Uterus (tissue), 4 donors: ENCODE measurements around the gene TIPARP. TPM values are rescaled to one million over a fixed set of nuclear protein-coding genes. Genes with fewer than 3 reads are reported as not detected.

Experiments used
- DNase-seq, 2 donors: peaks; one replicate each; pipeline ENCODE4 v3.0.0-alpha.2; 2019 to 2020
- H3K27ac ChIP-seq, 2 donors: fragments of 200-600 bp; sonication (generic); 1 replicate in 1 of 2; 2 replicates in 1 of 2; pipeline ENCODE4 v1.5.1; 2016 to 2018
- H3K27me3 ChIP-seq, 2 donors: fragments of 200-600 bp; sonication (generic); one replicate each; pipeline ENCODE4 v1.5.1; 2018 to 2019; ENCODE audit warnings: control low read depth in 1 of 2
- H3K36me3 ChIP-seq, 2 donors: fragments of 200-600 bp; sonication (generic); one replicate each; pipeline ENCODE4 v1.5.1; 2019; ENCODE audit warnings: control low read depth in 1 of 2
- H3K4me1 ChIP-seq, 2 donors: fragments of 200-600 bp; sonication (generic); one replicate each; pipeline ENCODE4 v1.5.1; 2018 to 2019; ENCODE audit warnings: control low read depth in 1 of 2
- H3K4me3 ChIP-seq, 2 donors: fragments of 200-600 bp; sonication (generic); 1 replicate in 1 of 2; 2 replicates in 1 of 2; pipeline ENCODE4 v1.5.1; 2018 to 2019; ENCODE audit warnings: mild to moderate bottlenecking in 1 of 2
- H3K9me3 ChIP-seq, 2 donors: fragments of 200-600 bp; sonication (generic); one replicate each; pipeline ENCODE4 v1.5.1; 2019; ENCODE audit warnings: control low read depth in 1 of 2
- CTCF ChIP-seq, 4 experiments: fragments of 200-600 bp in 2 of 4; fragments of 450-650 bp in 2 of 4; sonication (generic) in 2 of 4; IDR thresholded peaks; one replicate each; pipeline ENCODE4 v1.5.1; 2016 to 2019; ENCODE audit warnings: antibody characterized with exemption in 4 of 4, mild to moderate bottlenecking in 2 of 4, moderate library complexity in 1 of 4
- POLR2A ChIP-seq, 2 donors: fragments of 450-650 bp; IDR thresholded peaks; one replicate each; pipeline ENCODE4 v1.6.1; 2016; ENCODE audit warnings: antibody characterized with exemption in 2 of 2, mild to moderate bottlenecking in 1 of 2, moderate library complexity in 1 of 2
- intact Hi-C: fragments of 100-400 bp; cut with DNase I; formaldehyde crosslinking; loops from one replicate; pipeline ENCODE4 v1.15.1; 2023; ENCODE audit warnings: low total_unique reads
- total RNA-seq, 4 donors: library from RNA; depleted of rRNA in 3 of 4; stranded (reverse); fragments of >200 nt in 3 of 4; gene quantifications; one replicate each; pipeline versions ENCODE4 v1.1.0 to v1.2.4, GENCODE V29; 2014 to 2023
- donor health status: DM: yes; HTN: yes; CAD: no.

The TIPARP gene
- total RNA-seq, 4 donors from 2014 or later: 17.9 to 58.5 (median 52.5) TPM

- intact Hi-C loops: no loop called here
- H3K27me3 ChIP-seq: no peaks in the 10 kb centered on the region
- no peak for DNase-seq
Observed at GRCh38 chr3:156641618-156641975, 32.8 kb upstream of the TIPARP start.

GRCh38 chr3:156642750-156643728 is 31.4 kb upstream of the TIPARP start:
- TF ChIP-seq CTCF (IDR thresholded peaks at IDR 0.05) (no peak), POLR2A (IDR thresholded peaks at IDR 0.05) (no peak)
- peak overlapping the region; percentile 43 to 78 for H3K27ac ChIP-seq
- H3K27me3 ChIP-seq: no peaks in the 10 kb centered on the region
- H3K4me3 ChIP-seq: no peak overlapping the region
- DNase-seq: no peak
- intact Hi-C loops: no loop called here
- H3K36me3 ChIP-seq: no peaks in the 10 kb centered on the region
- H3K4me1 ChIP-seq: peaks cover 0 to 7% of the 10 kb centered on the region in 2 donors
- no peaks in the 10 kb centered on the region for H3K9me3 ChIP-seq

More at GRCh38 chr3:156641618-156641975, 32.8 kb upstream of the TIPARP start:
- no peak overlapping the region for H3K27ac ChIP-seq
- TF ChIP-seq POLR2A (IDR thresholded peaks at IDR 0.05) (no peak), CTCF (IDR thresholded peaks at IDR 0.05) (no peak)
- no peaks in the 10 kb centered on the region for H3K36me3 ChIP-seq
- H3K4me3 ChIP-seq: no peak overlapping the region
- no peaks in the 10 kb centered on the region for H3K9me3 ChIP-seq
- H3K4me1 ChIP-seq: peaks cover 0 to 7% of the 10 kb centered on the region in 2 donors

DNA sequence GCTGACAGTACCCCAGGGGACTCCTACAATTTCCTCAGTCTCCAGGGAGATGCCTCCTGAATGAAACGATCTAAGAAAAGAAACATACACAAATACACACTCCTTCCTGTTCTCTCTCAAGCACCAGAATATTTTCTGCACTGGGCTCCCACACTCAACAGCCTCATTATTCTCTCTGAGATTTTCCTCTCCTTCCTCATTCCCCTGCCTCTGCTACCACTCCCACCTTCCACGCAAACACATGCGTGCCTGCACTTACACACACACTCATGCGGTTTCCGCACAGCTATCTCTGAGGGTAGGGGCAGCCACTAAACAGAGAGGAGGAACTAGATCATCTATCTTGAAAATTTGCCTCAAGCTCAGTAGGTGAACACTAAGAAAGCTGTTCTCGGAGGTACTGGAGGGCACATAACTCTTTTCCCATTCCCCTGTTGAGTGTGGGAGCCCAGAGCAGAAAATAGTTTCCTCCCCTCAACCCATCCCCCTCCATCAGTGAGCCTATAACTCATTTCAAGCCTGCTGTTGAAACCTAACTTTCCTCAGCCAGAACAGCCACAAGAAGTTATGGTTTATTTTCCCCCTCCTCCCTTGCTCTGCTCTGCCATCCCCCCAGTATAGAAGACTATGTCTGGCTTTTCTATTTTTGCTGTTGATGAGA is 30.5 kb upstream of the TIPARP start:
- H3K27me3 ChIP-seq: no peaks in the 10 kb centered on the region
- H3K4me1 ChIP-seq: peaks cover 0 to 7% of the 10 kb centered on the region in 2 donors
- no peak overlapping the region for H3K4me3 ChIP-seq
- no peaks in the 10 kb centered on the region for H3K9me3 ChIP-seq
- H3K27ac ChIP-seq: peak overlapping the region; percentile 43 to 78
- intact Hi-C loops: no loop called here
- H3K36me3 ChIP-seq: no peaks in the 10 kb centered on the region
- TF ChIP-seq CTCF (IDR thresholded peaks at IDR 0.05) (no peak), POLR2A (IDR thresholded peaks at IDR 0.05) (no peak)
- no peak for DNase-seq

- Histone ChIP-seq H3K9me3 (no peaks in the 10 kb centered on the region), H3K27me3 (no peaks in the 10 kb centered on the region), H3K4me3 (no peak overlapping the region), H3K36me3 (no peaks in the 10 kb centered on the region), H3K4me1 (peaks cover 0 to 7% of the 10 kb centered on the region in 2 donors), H3K27ac (no peak overlapping the region)
- TF ChIP-seq CTCF (IDR thresholded peaks at IDR 0.05) (no peak), POLR2A (IDR thresholded peaks at IDR 0.05) (no peak)
- DNase-seq: no peak
- intact Hi-C loops: no loop called here
Observed at GRCh38 chr3:156644958-156645357, 29.4 kb upstream of the TIPARP start.

DNA sequence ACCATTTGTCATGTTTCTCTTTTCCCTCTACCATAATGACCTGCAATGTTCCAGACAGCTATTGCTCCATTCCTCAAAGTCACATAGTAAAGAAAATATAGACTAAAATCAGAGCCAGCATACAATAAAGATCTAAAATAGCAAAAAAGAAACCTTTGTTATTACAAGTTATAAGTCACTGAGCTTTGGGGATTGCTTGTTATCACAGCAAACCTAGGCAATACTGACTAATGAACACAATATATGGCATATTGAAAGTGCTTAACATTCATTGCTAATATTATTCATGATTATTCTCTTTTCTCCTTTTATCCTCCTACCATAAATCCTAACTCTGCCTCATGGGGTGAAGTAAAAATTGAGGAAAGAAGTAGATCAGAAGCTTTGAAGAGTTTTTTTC is 27.4 kb upstream of the TIPARP start:
- Histone ChIP-seq H3K4me1 (peaks cover 0 to 7% of the 10 kb centered on the region in 2 donors), H3K4me3 (no peak overlapping the region), H3K27ac (no peak overlapping the region), H3K9me3 (no peaks in the 10 kb centered on the region), H3K36me3 (no peaks in the 10 kb centered on the region), H3K27me3 (no peaks in the 10 kb centered on the region)
- no peak for TF ChIP-seq POLR2A (IDR thresholded peaks at IDR 0.05)
- TF ChIP-seq CTCF (IDR thresholded peaks at IDR 0.05): no peak
- no peak for DNase-seq
- intact Hi-C loops: no loop called here
